GM19438 (cell line): ENCODE results near the gene GALNT12.

Experiments
- ATAC-seq: cut with Tn5 transposase; IDR thresholded peaks from one replicate; pipeline ENCODE4 v1.9.1; 2021; ENCODE audit warnings: low read depth; ENCODE audit not compliant: unreplicated experiment

Gene GALNT12

DNA sequence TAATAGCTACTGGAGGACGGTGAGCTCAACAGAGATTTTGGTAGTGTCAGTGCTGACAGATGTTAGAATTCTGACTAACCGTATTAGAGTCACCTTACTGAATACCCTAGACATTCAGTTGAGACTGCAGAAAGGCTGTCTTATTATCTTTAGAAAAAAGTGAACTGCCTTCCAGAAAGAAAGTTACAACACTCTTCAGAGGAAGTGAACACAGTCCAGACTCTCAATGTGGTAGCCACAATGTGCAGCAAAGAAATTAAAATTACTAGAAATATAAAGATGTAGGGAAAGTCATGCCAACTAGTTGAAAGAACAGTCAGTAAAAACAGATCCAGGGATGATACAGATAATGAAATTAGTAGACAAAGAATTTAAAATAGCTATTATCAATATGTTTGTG lies 89.2 kb downstream of the GALNT12 start:
- no peak for ATAC-seq

DNA sequence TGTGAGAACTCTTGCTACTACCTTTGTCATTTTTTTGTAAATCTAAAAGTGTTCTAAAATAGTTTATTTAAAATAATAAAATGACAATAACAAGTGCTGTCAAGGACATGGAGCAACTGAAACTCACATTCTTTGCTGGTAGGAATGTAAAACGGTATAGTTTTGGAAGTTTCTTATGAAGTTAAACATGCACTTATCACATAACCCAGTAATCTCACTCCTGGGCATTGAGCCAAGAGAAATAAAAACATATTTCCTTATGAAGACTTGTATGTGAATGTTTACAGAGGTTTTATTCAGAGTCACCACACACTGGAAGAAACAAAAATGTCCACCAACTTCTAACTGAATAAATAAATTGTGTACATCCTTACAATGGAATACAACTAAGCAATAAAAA lies 90.3 kb downstream of the GALNT12 start:
- no peak for ATAC-seq

DNA sequence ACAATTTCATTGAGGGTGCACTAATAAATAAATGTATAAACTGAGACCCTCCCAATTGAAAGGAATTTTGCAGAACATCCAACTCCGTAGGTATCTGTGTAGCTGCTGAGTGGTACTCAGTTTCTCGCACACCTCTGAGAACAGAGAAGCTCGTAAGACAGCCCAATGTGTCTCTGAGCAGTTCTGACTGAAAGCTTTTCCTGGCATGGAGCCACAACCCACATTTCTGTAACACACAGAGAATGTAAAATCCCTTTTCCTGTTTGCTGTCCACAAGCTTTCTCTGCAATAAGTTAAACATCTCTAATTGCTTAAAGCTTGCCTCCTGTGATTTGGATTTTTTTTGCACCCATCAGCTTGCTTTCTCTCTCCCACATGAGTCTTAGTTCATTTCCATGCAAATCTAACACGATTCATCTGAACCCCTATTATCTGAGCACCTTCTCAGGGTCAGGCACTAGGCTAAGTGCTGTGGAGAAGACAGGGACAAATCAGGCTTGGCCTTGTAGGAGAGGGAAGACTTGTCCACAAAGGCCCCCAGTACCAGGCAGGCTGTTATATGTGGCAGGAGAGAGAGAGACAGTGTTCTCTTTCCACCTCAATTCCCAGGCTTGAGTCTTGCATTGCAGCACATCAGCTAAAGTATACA lies 92.1 kb downstream of the GALNT12 start:
- ATAC-seq, result no peak
